ENCODE measurements around the gene ANAPC5. TPM values are rescaled to one million over a fixed set of nuclear protein-coding genes. Genes with fewer than 3 reads are reported as not detected.
"Not testable (repeated sequence)": the region's sequence is repeated elsewhere in the genome, so short reads cannot be mapped to it uniquely, and the experiment has no call there.

ANAPC5 gene
- total RNA-seq, 1 experiment from 2014 or later = 132 TPM

- DNase-seq (ENCODE audit: low spot score) = no peak
Measured at GRCh38 chr12:121318121-121318520, 34.1 kb downstream of the ANAPC5 start.

GRCh38 chr12:121314431-121314830 lies 37.8 kb downstream of the ANAPC5 start:
- no peak for DNase-seq (ENCODE audit: low spot score)

GRCh38 chr12:121310231-121310630 lies 42.0 kb downstream of the ANAPC5 start:
- not testable (repeated sequence) for DNase-seq (ENCODE audit: low spot score)

GRCh38 chr12:121307397-121307796 lies 44.8 kb downstream of the ANAPC5 start:
- not testable (repeated sequence) for DNase-seq (ENCODE audit: low spot score)

GRCh38 chr12:121304306-121304705 lies 47.9 kb downstream of the ANAPC5 start:
- no peak for DNase-seq (ENCODE audit: low spot score)

GRCh38 chr12:121301876-121302275 lies 50.3 kb downstream of the ANAPC5 start:
- DNase-seq (ENCODE audit: low spot score) = no peak

- no peak for DNase-seq (ENCODE audit: low spot score)
Measured at GRCh38 chr12:121300083-121300819, 52.0 kb downstream of the ANAPC5 start.

- DNase-seq (ENCODE audit: low spot score) = no peak
Measured at GRCh38 chr12:121299662-121300061, 52.5 kb downstream of the ANAPC5 start.

- not testable (repeated sequence) for DNase-seq (ENCODE audit: low spot score)
Measured at GRCh38 chr12:121298411-121298810, 53.8 kb downstream of the ANAPC5 start.

GRCh38 chr12:121297435-121297991 lies 54.7 kb downstream of the ANAPC5 start:
- no peak for DNase-seq (ENCODE audit: low spot score)

- peak; percentile 38 for DNase-seq (ENCODE audit: low spot score)
Measured at GRCh38 chr12:121296618-121297434, 55.4 kb downstream of the ANAPC5 start, which contains the start of gene CAMKK2. TSS of gene CAMKK2 (minus strand) at chr12:121296709. CDS start at chr12:121274526, 22,183 bp downstream.

- DNase-seq (ENCODE audit: low spot score) = no peak
Measured at GRCh38 chr12:121295746-121296617, 56.2 kb downstream of the ANAPC5 start.

- no peak for DNase-seq (ENCODE audit: low spot score)
Measured at GRCh38 chr12:121295116-121295745, 57.0 kb downstream of the ANAPC5 start.

- DNase-seq (ENCODE audit: low spot score) = no peak
Measured at GRCh38 chr12:121294151-121294889, 57.9 kb downstream of the ANAPC5 start.

GRCh38 chr12:121293603-121294002 lies 58.6 kb downstream of the ANAPC5 start:
- DNase-seq (ENCODE audit: low spot score) = no peak

- no peak for DNase-seq (ENCODE audit: low spot score)
Measured at GRCh38 chr12:121290410-121290809, 61.8 kb downstream of the ANAPC5 start.

- no peak for DNase-seq (ENCODE audit: low spot score)
Measured at GRCh38 chr12:121289962-121290361, 62.2 kb downstream of the ANAPC5 start.

- no peak for DNase-seq (ENCODE audit: low spot score)
Measured at GRCh38 chr12:121288986-121289385, 63.2 kb downstream of the ANAPC5 start.

GRCh38 chr12:121288158-121288845 lies 63.9 kb downstream of the ANAPC5 start:
- no peak for DNase-seq (ENCODE audit: low spot score)

Data from A172 (cell line).